Measurements from ENCODE around the gene DNM3. TPM values are rescaled to one million over a fixed set of nuclear protein-coding genes. Genes with fewer than 3 reads are reported as not detected.

The DNM3 gene
- total RNA-seq, 2 experiments from 2014 or later: 1.6 to 1.8 TPM

DNA sequence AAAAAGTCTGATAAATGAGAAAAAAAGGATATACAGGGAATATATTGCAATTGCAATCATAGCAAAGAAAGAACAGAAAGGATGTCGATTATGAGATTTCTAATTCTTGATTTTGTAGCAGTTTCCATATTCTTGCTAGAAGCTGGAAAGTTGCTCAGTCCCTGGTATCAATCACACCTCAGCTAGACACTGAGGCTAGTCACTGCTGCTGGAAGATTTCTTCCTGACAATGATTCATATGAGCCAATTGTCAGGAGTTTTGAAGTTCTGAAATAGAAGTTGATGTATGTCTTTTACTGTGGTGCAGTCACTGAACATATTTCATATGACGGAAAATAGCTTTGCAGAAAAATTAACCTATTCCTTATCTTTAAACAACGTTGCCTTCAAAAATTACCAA lies 370.8 kb downstream of the DNM3 start:
- no peak for ATAC-seq (ENCODE audit: poor library complexity)
- Mint-ChIP-seq H3K36me3 (ENCODE audit: low read depth) (no peaks in the 10 kb centered on the region), H3K27ac (no peak overlapping the region), H3K4me1 (ENCODE audit: low read depth) (no peaks in the 10 kb centered on the region), H3K27me3 (no peaks in the 10 kb centered on the region), H3K9me3 (no peaks in the 10 kb centered on the region), H3K4me3 (no peak overlapping the region)
- H3K4me3 ChIP-seq (ENCODE audit: low read length): no peak overlapping the region
- H3K27ac ChIP-seq (ENCODE audit: low read depth in 1 of 2, low read length in 2 of 2): no peak overlapping the region
- H3K4me1 ChIP-seq (ENCODE audit: insufficient read depth, low read length): no peaks in the 10 kb centered on the region
- H3K27me3 ChIP-seq (ENCODE audit: control insufficient read depth in 1 of 2, insufficient read depth in 2 of 2, low read length in 2 of 2): no peaks in the 10 kb centered on the region
- no peak for DNase-seq
- no peak for TF ChIP-seq CTCF (IDR thresholded peaks at IDR 0.05)
- ChIA-PET POLR2A (no interaction called here), CTCF (no interaction called here)
- no peaks in the 10 kb centered on the region for H3K36me3 ChIP-seq (ENCODE audit: insufficient read depth, low read length)
- intact Hi-C loops (cut with DNase I, micrococcal nuclease): no loop called here
- H3K9me3 ChIP-seq (ENCODE audit: control insufficient read depth in 1 of 2, insufficient read depth in 1 of 2, low read length in 2 of 2): no peaks in the 10 kb centered on the region

GRCh38 chr1:172215006-172215405 lies 373.7 kb downstream of the DNM3 start:
- CTCF ChIA-PET: no interaction called here
- POLR2A ChIA-PET: no interaction called here

GRCh38 chr1:172219966-172220365 lies 378.7 kb downstream of the DNM3 start:
- Mint-ChIP-seq H3K27ac (no peak overlapping the region), H3K4me3 (no peak overlapping the region), H3K4me1 (ENCODE audit: low read depth) (no peaks in the 10 kb centered on the region), H3K27me3 (no peaks in the 10 kb centered on the region), H3K36me3 (ENCODE audit: low read depth) (no peaks in the 10 kb centered on the region), H3K9me3 (no peaks in the 10 kb centered on the region)
- TF ChIP-seq CTCF (IDR thresholded peaks at IDR 0.05): no peak
- intact Hi-C loops (cut with DNase I, micrococcal nuclease): no loop called here
- Histone ChIP-seq H3K27ac (ENCODE audit: low read depth in 1 of 2, low read length in 2 of 2) (no peak overlapping the region), H3K4me1 (ENCODE audit: insufficient read depth, low read length) (no peaks in the 10 kb centered on the region), H3K9me3 (ENCODE audit: control insufficient read depth in 1 of 2, insufficient read depth in 1 of 2, low read length in 2 of 2) (no peaks in the 10 kb centered on the region), H3K27me3 (ENCODE audit: control insufficient read depth in 1 of 2, insufficient read depth in 2 of 2, low read length in 2 of 2) (no peaks in the 10 kb centered on the region), H3K4me3 (ENCODE audit: low read length) (no peak overlapping the region), H3K36me3 (ENCODE audit: insufficient read depth, low read length) (no peaks in the 10 kb centered on the region)
- DNase-seq (no peak), ATAC-seq (ENCODE audit: poor library complexity) (no peak)
- CTCF ChIA-PET: interaction anchor here (1.3 kb wide), 1 partner anchor 29 kb away, joined by 3 read pairs; no protein-coding TSS in a partner anchor
- POLR2A ChIA-PET: interaction anchor here (0.5 kb wide), 1 partner anchor 139 kb away, joined by 4 read pairs; no protein-coding TSS in a partner anchor

More at GRCh38 chr1:172215006-172215405, 373.7 kb downstream of the DNM3 start:
- no peaks in the 10 kb centered on the region for H3K9me3 Mint-ChIP-seq
- H3K9me3 ChIP-seq (ENCODE audit: control insufficient read depth in 1 of 2, insufficient read depth in 1 of 2, low read length in 2 of 2): no peaks in the 10 kb centered on the region
- no peaks in the 10 kb centered on the region for H3K4me1 Mint-ChIP-seq (ENCODE audit: low read depth)
- H3K27me3 Mint-ChIP-seq: no peaks in the 10 kb centered on the region
- TF ChIP-seq CTCF (IDR thresholded peaks at IDR 0.05): no peak
- H3K36me3 ChIP-seq (ENCODE audit: insufficient read depth, low read length): no peaks in the 10 kb centered on the region
- H3K4me1 ChIP-seq (ENCODE audit: insufficient read depth, low read length): no peaks in the 10 kb centered on the region
- H3K27ac ChIP-seq (ENCODE audit: low read depth in 1 of 2, low read length in 2 of 2): no peak overlapping the region
- DNase-seq: no peak
- H3K4me3 ChIP-seq (ENCODE audit: low read length): no peak overlapping the region
- H3K27me3 ChIP-seq (ENCODE audit: control insufficient read depth in 1 of 2, insufficient read depth in 2 of 2, low read length in 2 of 2): no peaks in the 10 kb centered on the region
- intact Hi-C loops (cut with DNase I, micrococcal nuclease): no loop called here
- H3K27ac Mint-ChIP-seq: no peak overlapping the region
- ATAC-seq (ENCODE audit: poor library complexity): no peak
- H3K36me3 Mint-ChIP-seq (ENCODE audit: low read depth): no peaks in the 10 kb centered on the region
- H3K4me3 Mint-ChIP-seq: no peak overlapping the region

Measured in CD4-positive, alpha-beta T cell (primary cell).